Measurements from ENCODE around the gene LGALS14.
A peak's percentile ranks its signal among the peaks of the same experiment; 100 is the strongest.
"Not testable (repeated sequence)": the region's sequence is repeated elsewhere in the genome, so short reads cannot be mapped to it uniquely, and the experiment has no call there.

Gene LGALS14

GRCh38 chr19:39704181-39705044 is at the start of gene LGALS14:
TSS of gene LGALS14 (plus strand) at chr19:39704481. CDS start at chr19:39704529, 48 bp downstream.
- DNase-seq: peak; percentile 22

- DNase-seq: no peak
Observed at GRCh38 chr19:39655613-39656012, 48.7 kb upstream of the LGALS14 start, which contains the start of gene LGALS16. TSS of gene LGALS16 (plus strand) at chr19:39655913. CDS start at chr19:39655962, 49 bp downstream.

- DNase-seq: no peak
Observed at GRCh38 chr19:39659791-39660190, 44.5 kb upstream of the LGALS14 start.

- DNase-seq: no peak
Observed at GRCh38 chr19:39660661-39661060, 43.6 kb upstream of the LGALS14 start.

- DNase-seq: no peak
Observed at GRCh38 chr19:39661565-39661964, 42.7 kb upstream of the LGALS14 start.

- DNase-seq: not testable (repeated sequence)
Observed at GRCh38 chr19:39669860-39670259, 34.4 kb upstream of the LGALS14 start.

- no peak for DNase-seq
Observed at GRCh38 chr19:39670998-39671397, 33.3 kb upstream of the LGALS14 start.

GRCh38 chr19:39671739-39672363 is 32.4 kb upstream of the LGALS14 start:
- DNase-seq: peak; percentile 64

GRCh38 chr19:39672473-39672872 is 31.8 kb upstream of the LGALS14 start:
- no peak for DNase-seq

- peak; percentile 18 for DNase-seq
Observed at GRCh38 chr19:39673862-39674261, 30.4 kb upstream of the LGALS14 start.

- no peak for DNase-seq
Observed at GRCh38 chr19:39676004-39676403, 28.3 kb upstream of the LGALS14 start.

- DNase-seq: peak; percentile 61
Observed at GRCh38 chr19:39677961-39678889, 26.1 kb upstream of the LGALS14 start.

- no peak for DNase-seq
Observed at GRCh38 chr19:39679056-39679790, 25.1 kb upstream of the LGALS14 start.

GRCh38 chr19:39679791-39680168 is 24.5 kb upstream of the LGALS14 start:
- DNase-seq: no peak

- no peak for DNase-seq
Observed at GRCh38 chr19:39680593-39680992, 23.7 kb upstream of the LGALS14 start.

GRCh38 chr19:39681416-39681815 is 22.9 kb upstream of the LGALS14 start:
- DNase-seq: no peak

- DNase-seq: no peak
Observed at GRCh38 chr19:39684267-39684666, 20.0 kb upstream of the LGALS14 start.

GRCh38 chr19:39686739-39687138 is 17.5 kb upstream of the LGALS14 start:
- no peak for DNase-seq

GRCh38 chr19:39688637-39689036 is 15.6 kb upstream of the LGALS14 start:
- DNase-seq: not testable (repeated sequence)

- no peak for DNase-seq
Observed at GRCh38 chr19:39692166-39692565, 12.1 kb upstream of the LGALS14 start.

GRCh38 chr19:39692822-39693221 is 11.5 kb upstream of the LGALS14 start:
- DNase-seq: no peak

GRCh38 chr19:39695759-39696158 is 8.5 kb upstream of the LGALS14 start:
- no peak for DNase-seq
